HepG2 (cell line): Measurements from ENCODE around the gene PLOD2. TPM values are rescaled to one million over a fixed set of nuclear protein-coding genes. Genes with fewer than 3 reads are reported as not detected.

Source experiments
- ATAC-seq: fragments of 200-7000 bp; cut with Tn5 transposase; 3 replicates; pipeline ENCODE4 v1.9.1; 2020; ENCODE audit warnings: mild to moderate bottlenecking, moderate library complexity
- BruUV-seq: library from RNA; stranded (reverse); fragments of 400-500 nt; replicated peaks from 2 replicates; lab custom pipeline; 2021; lab: Mats Ljungman, UMichigan
- CTCF ChIA-PET: fragments of 300-600 bp; formaldehyde crosslinking; extraction: SDS; loops from one replicate; lab custom pipeline; 2021; ENCODE audit warnings: low total read pairs, inconsistent platforms, low intra/inter-chr PET ratio; lab: Yijun Ruan, JAX
- POLR2A ChIA-PET: fragments of 350-600 bp; sonication (Branson Sonifier 250); formaldehyde crosslinking; loops from one replicate; lab custom pipeline; 2020; ENCODE audit warnings: antibody characterized with exemption, inconsistent platforms; lab: Yijun Ruan, JAX
- DNase-seq: peaks from one replicate; pipeline ENCODE4 v3.0.0-alpha.2; 2015; ENCODE audit warnings: low spot score
- FAIRE-seq: peaks from 3 replicates; lab custom pipeline; 2011; peaks lifted over from hg19 to GRCh38; lab: Jason Lieb, UNC
- H2AFZ ChIP-seq: one replicate; pipeline ENCODE4 v1.6.1; 2011; ENCODE audit warnings: low read length, inconsistent platforms
- H3K27ac ChIP-seq: fragments of 300-600 bp; 3 replicates; pipeline ENCODE4 v1.8.0; 2011; ENCODE audit warnings: mixed run types, mild to moderate bottlenecking, mixed read lengths, low read length, inconsistent platforms; ENCODE audit not compliant: insufficient read depth; ENCODE audit errors: extremely low read length
- H3K27me3 ChIP-seq, 2 experiments: fragments of 200-600 bp in 1 of 2; 2 replicates in 1 of 2; 3 replicates in 1 of 2; pipeline versions ENCODE4 v1.6.0 to v1.8.0; 2011; ENCODE audit warnings: low read length in 2 of 2, mild to moderate bottlenecking in 2 of 2, moderate library complexity in 2 of 2, inconsistent platforms in 1 of 2; ENCODE audit not compliant: insufficient read depth in 2 of 2, control insufficient read depth in 1 of 2
- H3K36me3 ChIP-seq, 2 experiments: fragments of 200-600 bp in 1 of 2; replicated peaks in 1 of 2; 2 replicates in 1 of 2; 3 replicates in 1 of 2; pipeline versions ENCODE4 v1.5.1 to v1.8.0; 2011; ENCODE audit warnings: low read length in 2 of 2, inconsistent platforms in 1 of 2; ENCODE audit not compliant: insufficient read depth in 2 of 2, control insufficient read depth in 1 of 2
- H3K4me1 ChIP-seq: 2 replicates; pipeline ENCODE4 v1.5.1; 2012; ENCODE audit warnings: low read length, inconsistent platforms; ENCODE audit not compliant: insufficient read depth
- H3K4me2 ChIP-seq: 2 replicates; pipeline ENCODE4 v1.6.0; 2011; ENCODE audit warnings: low read depth, low read length, inconsistent platforms
- H3K4me3 ChIP-seq, 3 experiments: fragments of 200-600 bp in 1 of 3; sonication (generic), shearing (Covaris generic) in 1 of 3; replicated peaks in 1 of 3; 2 replicates each; pipeline ENCODE4 v1.5.1; 2011 to 2016; ENCODE audit warnings: low read length in 3 of 3, inconsistent platforms in 2 of 3, low read depth in 2 of 3, mild to moderate bottlenecking in 2 of 3, control low read depth in 1 of 3, mixed read lengths in 1 of 3; ENCODE audit not compliant: insufficient read depth in 1 of 3
- H3K79me2 ChIP-seq: one replicate; pipeline ENCODE4 v1.6.1; 2011; ENCODE audit warnings: low read length, inconsistent platforms; ENCODE audit not compliant: insufficient read depth
- H3K9ac ChIP-seq: 2 replicates; pipeline ENCODE4 v1.6.0; 2011; ENCODE audit warnings: mild to moderate bottlenecking, low read depth, low read length, inconsistent platforms; ENCODE audit not compliant: insufficient read depth
- H3K9me3 ChIP-seq: 2 replicates; pipeline ENCODE4 v1.5.1; 2012; ENCODE audit warnings: mild to moderate bottlenecking, low read length
- H4K20me1 ChIP-seq: 2 replicates; pipeline ENCODE4 v1.6.0; 2011; ENCODE audit warnings: inconsistent platforms, mild to moderate bottlenecking, low read length, moderate library complexity; ENCODE audit not compliant: insufficient read depth
- CEBPG ChIP-seq: IDR thresholded peaks from 2 replicates; pipeline ENCODE4 v1.6.1; 2016
- FOSL2 ChIP-seq: sonication (generic); formaldehyde crosslinking; IDR thresholded peaks from 2 replicates; pipeline ENCODE4 v1.4.0; 2020; ENCODE audit warnings: missing genetic modification reagents
- FOXJ3 ChIP-seq: sonication (generic); formaldehyde crosslinking; IDR thresholded peaks from 2 replicates; pipeline ENCODE4 v1.4.0; 2020; ENCODE audit warnings: missing genetic modification reagents, mild to moderate bottlenecking, borderline replicate concordance
- IKZF1 ChIP-seq: fragments of 450-650 bp; IDR thresholded peaks from 2 replicates; pipeline ENCODE4 v1.7.1; 2016
- NFE2L2 ChIP-seq: fragments of 150-350 bp; IDR thresholded peaks from 2 replicates; pipeline ENCODE4 v1.6.1; 2014; ENCODE audit warnings: low read length
- NFYC ChIP-seq: IDR thresholded peaks from 2 replicates; pipeline ENCODE4 v1.6.1; 2016; ENCODE audit warnings: missing genetic modification reagents, missing compliant biosample characterization
- PPARG ChIP-seq: conservative IDR thresholded peaks from 2 replicates; pipeline ENCODE4 v1.6.1; 2016; ENCODE audit warnings: missing biosample characterization, missing genetic modification reagents
- RBM22 ChIP-seq: fragments of 200-400 bp; formaldehyde crosslinking; optimal IDR thresholded peaks from 2 replicates; pipeline ENCODE3; 2017; ENCODE audit warnings: mild to moderate bottlenecking, low read length, moderate library complexity
- SMAD9 ChIP-seq: sonication (generic); formaldehyde crosslinking; IDR thresholded peaks from 2 replicates; pipeline ENCODE4 v1.5.1; 2020; ENCODE audit warnings: mild to moderate bottlenecking, missing genetic modification reagents
- SMARCE1 ChIP-seq: fragments of 450-650 bp; IDR thresholded peaks from 2 replicates; pipeline ENCODE4 v1.6.1; 2017; ENCODE audit warnings: borderline replicate concordance
- SMYD3 ChIP-seq: sonication (generic); formaldehyde crosslinking; IDR thresholded peaks from 2 replicates; pipeline ENCODE4 v1.8.1; 2023; ENCODE audit warnings: mild to moderate bottlenecking, missing genetic modification reagents
- ZNF12 ChIP-seq: sonication (generic); formaldehyde crosslinking; IDR thresholded peaks from 2 replicates; pipeline ENCODE4 v1.5.0; 2020; ENCODE audit warnings: missing genetic modification reagents
- ZNF619 ChIP-seq: sonication (generic); formaldehyde crosslinking; IDR thresholded peaks from 2 replicates; pipeline ENCODE4 v1.4.0; 2020; ENCODE audit warnings: mild to moderate bottlenecking, missing genetic modification reagents
- WGBS: methylation state at CpG from one replicate; pipeline ENCODE4 v1.1.6; 2017; ENCODE audit warnings: low lambda C conversion rate; 5-methylcytosine and 5-hydroxymethylcytosine counted together
- in situ Hi-C: cut with HindIII; loops from 2 replicates; pipeline ENCODE4 v1.10.0; 2017; ENCODE audit warnings: low pct_unique_long_range_greater_than_20kb; ENCODE audit not compliant: extremely low pct_ligation_motif_present
- intact Hi-C: fragments of 100-400 bp; cut with micrococcal nuclease; formaldehyde crosslinking; loops from one replicate; pipeline ENCODE4 v1.10.0; 2022; ENCODE audit not compliant: unreplicated experiment
- polyA plus RNA-seq, 8 experiments: library from polyadenylated mRNA; depleted of rRNA in 3 of 8; stranded (reverse) in 7 of 8; unstranded in 1 of 8; fragments of >200 nt; fragmentation: Illumina TruSeq in 4 of 8; extraction: Trizol in 4 of 8; gene quantifications; 2 replicates each; pipeline versions ENCODE4 v1.2.1 to v1.2.3, GENCODE V29; 2011 to 2016; ENCODE audit warnings: low read depth in 4 of 8, missing spikeins in 1 of 8, mixed read lengths in 1 of 8; ENCODE audit not compliant: insufficient read depth in 1 of 8
- total RNA-seq, 5 experiments: library from RNA; depleted of rRNA; stranded (reverse); fragments of >200 nt; fragmentation: Illumina TruSeq; extraction: Trizol; gene quantifications; 2 replicates each; pipeline ENCODE4 v1.2.3, GENCODE V29; 2016; ENCODE audit warnings: low read depth in 1 of 5
- TF ChIP-seq, protein P1 (sequence below): sonication (generic); formaldehyde crosslinking; IDR thresholded peaks from 2 replicates; pipeline ENCODE4 v1.4.0; 2020; ENCODE audit warnings: missing genetic modification reagents
- TF ChIP-seq, protein P2 (sequence below): sonication (generic); formaldehyde crosslinking; IDR thresholded peaks from 2 replicates; pipeline ENCODE4 v1.5.1; 2020; ENCODE audit warnings: mild to moderate bottlenecking, missing genetic modification reagents, moderate library complexity

PLOD2 gene
- total and polyA plus RNA-seq, 2 of the 13 experiments (the other 11 are each of a cell fraction or from before 2014, with no cell fraction given): 107 to 161 TPM

DNA sequence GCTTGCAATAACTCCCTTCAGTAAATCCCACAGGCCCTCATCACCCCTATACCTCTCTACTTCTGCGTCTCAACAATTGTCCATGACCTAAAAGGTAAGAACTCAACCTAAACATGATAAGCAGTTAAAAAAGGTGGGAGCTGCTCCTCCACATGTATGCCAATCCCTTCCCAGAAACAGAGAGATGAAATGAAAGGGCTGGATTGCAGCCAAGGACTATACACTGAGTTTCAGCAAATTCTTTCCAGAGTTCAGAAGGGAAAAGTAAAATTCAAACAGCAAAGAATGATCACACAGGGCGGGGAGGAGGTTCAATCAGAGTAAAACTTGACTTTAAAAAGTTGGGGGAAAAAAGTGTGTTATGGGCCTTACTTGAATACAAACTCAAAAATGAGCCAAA, 27.5 kb downstream of the PLOD2 start (continued):
- TF ChIP-seq SMARCE1 (no peak), SMYD3 (no peak), CEBPG (CRISPR knock-in tag) (no peak), SMAD9 (CRISPR knock-in tag) (no peak)
- TF ChIP-seq, protein P1, sequence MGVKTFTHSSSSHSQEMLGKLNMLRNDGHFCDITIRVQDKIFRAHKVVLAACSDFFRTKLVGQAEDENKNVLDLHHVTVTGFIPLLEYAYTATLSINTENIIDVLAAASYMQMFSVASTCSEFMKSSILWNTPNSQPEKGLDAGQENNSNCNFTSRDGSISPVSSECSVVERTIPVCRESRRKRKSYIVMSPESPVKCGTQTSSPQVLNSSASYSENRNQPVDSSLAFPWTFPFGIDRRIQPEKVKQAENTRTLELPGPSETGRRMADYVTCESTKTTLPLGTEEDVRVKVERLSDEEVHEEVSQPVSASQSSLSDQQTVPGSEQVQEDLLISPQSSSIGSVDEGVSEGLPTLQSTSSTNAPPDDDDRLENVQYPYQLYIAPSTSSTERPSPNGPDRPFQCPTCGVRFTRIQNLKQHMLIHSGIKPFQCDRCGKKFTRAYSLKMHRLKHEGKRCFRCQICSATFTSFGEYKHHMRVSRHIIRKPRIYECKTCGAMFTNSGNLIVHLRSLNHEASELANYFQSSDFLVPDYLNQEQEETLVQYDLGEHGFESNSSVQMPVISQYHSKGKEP (CRISPR knock-in tag): no peak

GRCh38 chr3:146131616-146132410, 29.2 kb downstream of the PLOD2 start:
- in situ Hi-C loops: no loop called here
- Histone ChIP-seq H2AFZ (no peak overlapping the region), H3K4me3 (no peak overlapping the region), H3K27ac (no peak overlapping the region), H4K20me1 (peaks cover 98% of the 10 kb centered on the region), H3K27me3 (no peaks in the 10 kb centered on the region), H3K4me2 (no peak overlapping the region), H3K9me3 (no peaks in the 10 kb centered on the region), H3K9ac (no peak overlapping the region), H3K4me1 (peaks cover 89% of the 10 kb centered on the region), H3K79me2 (peaks cover 99% of the 10 kb centered on the region), H3K36me3 (peaks cover 1 to 22% of the 10 kb centered on the region in 2 experiments)
- POLR2A ChIA-PET: no interaction called here
- CTCF ChIA-PET: no interaction called here
- no TSS peak for BruUV-seq
- intact Hi-C loops: no loop called here
- WGBS: 98% methylated on average over 5 of the region's 5 CpGs
- DNase-seq (peak; percentile 33), FAIRE-seq (no peak), ATAC-seq (peak; percentile 44; the same call in 2 of the 3 replicates)
- TF ChIP-seq, protein P2, sequence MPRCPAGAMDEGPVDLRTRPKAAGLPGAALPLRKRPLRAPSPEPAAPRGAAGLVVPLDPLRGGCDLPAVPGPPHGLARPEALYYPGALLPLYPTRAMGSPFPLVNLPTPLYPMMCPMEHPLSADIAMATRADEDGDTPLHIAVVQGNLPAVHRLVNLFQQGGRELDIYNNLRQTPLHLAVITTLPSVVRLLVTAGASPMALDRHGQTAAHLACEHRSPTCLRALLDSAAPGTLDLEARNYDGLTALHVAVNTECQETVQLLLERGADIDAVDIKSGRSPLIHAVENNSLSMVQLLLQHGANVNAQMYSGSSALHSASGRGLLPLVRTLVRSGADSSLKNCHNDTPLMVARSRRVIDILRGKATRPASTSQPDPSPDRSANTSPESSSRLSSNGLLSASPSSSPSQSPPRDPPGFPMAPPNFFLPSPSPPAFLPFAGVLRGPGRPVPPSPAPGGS (CRISPR knock-in tag): no peak
- TF ChIP-seq PPARG (CRISPR knock-in tag) (no peak), NFE2L2 (no peak), IKZF1 (no peak), ZNF619 (CRISPR knock-in tag) (no peak), NFYC (CRISPR knock-in tag) (no peak), FOSL2 (CRISPR knock-in tag) (peak; percentile 80), RBM22 (peak; percentile 42), FOXJ3 (CRISPR knock-in tag) (no peak), ZNF12 (CRISPR knock-in tag) (peak; percentile 71)
